Spinal cord (tissue), 10 donors: ENCODE results near the gene FOXP1. TPM values are rescaled to one million over a fixed set of nuclear protein-coding genes. Genes with fewer than 3 reads are reported as not detected.
A peak's percentile ranks its signal among the peaks of the same experiment; 100 is the strongest.

Source experiments
- DNase-seq, 6 donors: peaks; one replicate each; pipeline versions ENCODE4 v3.0.0 to v3.0.0-alpha.2; 2013 to 2015; ENCODE audit warnings: low spot score in 6 of 6, low read depth in 4 of 6
- H3K27ac ChIP-seq: one replicate; pipeline ENCODE4 v1.5.1; 2013; ENCODE audit warnings: low read depth, low read length, control low read depth
- H3K27me3 ChIP-seq: one replicate; pipeline ENCODE4 v1.6.1; 2013; ENCODE audit warnings: low read length; ENCODE audit not compliant: control insufficient read depth, insufficient read depth
- H3K36me3 ChIP-seq: one replicate; pipeline ENCODE4 v1.6.1; 2013; ENCODE audit warnings: low read length; ENCODE audit not compliant: control insufficient read depth, insufficient read depth
- H3K4me1 ChIP-seq: one replicate; pipeline ENCODE4 v1.6.1; 2013; ENCODE audit warnings: low read length; ENCODE audit not compliant: control insufficient read depth, insufficient read depth
- H3K4me3 ChIP-seq: one replicate; pipeline ENCODE4 v1.5.1; 2013; ENCODE audit warnings: low read depth, low read length, control low read depth
- H3K9me3 ChIP-seq: one replicate; pipeline ENCODE4 v1.6.1; 2013; ENCODE audit warnings: low read length; ENCODE audit not compliant: control insufficient read depth, insufficient read depth
- WGBS: methylation state at CpG from one replicate; pipeline ENCODE4 v1.1.5; 2013; ENCODE audit warnings: missing lambda C conversion rate; ENCODE audit not compliant: insufficient coverage; 5-methylcytosine and 5-hydroxymethylcytosine counted together
- polyA plus RNA-seq, 2 donors: library from polyadenylated mRNA; unstranded; fragments of 120-200 nt; gene quantifications; one replicate each; pipeline ENCODE4 v1.2.1, GENCODE V29; 2013; ENCODE audit not compliant: insufficient read length in 2 of 2
- total RNA-seq, 2 donors: library from RNA; depleted of rRNA in 1 of 2; stranded (reverse); fragments of 120-200 nt in 1 of 2; fragments of >200 nt in 1 of 2; gene quantifications; one replicate each; pipeline versions ENCODE4 v1.2.3 to v1.2.4, GENCODE V29; 2013 to 2014
- donor health status: healthy.

The FOXP1 gene
- total and polyA plus RNA-seq, 4 donors, result 27.4 to 118 (median 66.1) TPM

GRCh38 chr3:71464613-71465012 is 118.9 kb downstream of the FOXP1 start:
- Histone ChIP-seq H3K27ac (no peak overlapping the region), H3K4me1 (no peaks in the 10 kb centered on the region), H3K4me3 (no peak overlapping the region), H3K9me3 (no peaks in the 10 kb centered on the region), H3K36me3 (no peaks in the 10 kb centered on the region), H3K27me3 (no peaks in the 10 kb centered on the region)
- no peak for DNase-seq
- 100% methylated on average over 1 of the region's 2 CpGs for WGBS

GRCh38 chr3:71463617-71464016 is 119.9 kb downstream of the FOXP1 start:
- Histone ChIP-seq H3K4me3 (no peak overlapping the region), H3K4me1 (no peaks in the 10 kb centered on the region), H3K27me3 (no peaks in the 10 kb centered on the region), H3K36me3 (no peaks in the 10 kb centered on the region), H3K9me3 (no peaks in the 10 kb centered on the region), H3K27ac (no peak overlapping the region)
- DNase-seq, result no peak
- 65% methylated on average over 2 of the region's 3 CpGs for WGBS

GRCh38 chr3:71462586-71462985 is 120.9 kb downstream of the FOXP1 start:
- no peak overlapping the region for H3K27ac ChIP-seq
- 89% methylated on average over 5 of the region's 7 CpGs for WGBS
- no peaks in the 10 kb centered on the region for H3K4me1 ChIP-seq
- H3K27me3 ChIP-seq, result no peaks in the 10 kb centered on the region
- no peak overlapping the region for H3K4me3 ChIP-seq
- no peaks in the 10 kb centered on the region for H3K36me3 ChIP-seq
- H3K9me3 ChIP-seq, result no peaks in the 10 kb centered on the region
- DNase-seq, result no peak

DNA sequence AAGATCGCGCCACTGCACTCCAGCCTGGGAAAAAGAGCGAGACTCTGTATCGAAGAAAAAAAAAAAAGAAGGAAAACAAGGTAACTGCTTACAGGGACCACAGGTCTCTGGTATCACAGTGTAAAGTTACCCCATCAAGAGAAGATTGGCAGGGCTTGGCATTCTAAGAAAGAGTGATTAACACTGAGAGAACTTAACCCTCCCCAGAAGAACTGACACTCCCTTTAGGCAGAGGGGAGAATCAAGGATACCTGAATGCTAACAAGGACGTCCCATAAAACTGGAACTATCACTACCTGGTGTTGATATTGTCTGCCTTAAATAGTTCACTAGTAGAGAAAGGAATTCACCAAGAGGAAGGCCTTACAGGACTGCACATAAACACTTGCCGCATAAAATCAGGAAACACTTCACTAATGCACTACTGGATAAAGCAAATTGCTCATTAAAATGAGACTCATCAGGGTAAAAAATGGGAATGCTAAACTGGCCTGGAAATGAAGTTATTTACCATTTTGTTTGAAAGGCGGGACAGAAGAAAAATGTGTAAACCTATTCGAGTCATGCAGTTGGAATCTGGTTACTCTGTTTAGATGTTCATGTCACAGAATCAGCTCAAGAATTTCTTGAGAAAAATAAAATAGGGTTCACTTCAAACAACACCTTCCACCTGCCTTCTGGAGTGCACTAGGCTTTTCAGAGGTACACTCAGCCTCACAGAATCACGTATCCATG is 121.6 kb downstream of the FOXP1 start:
- WGBS, result 97% methylated on average over 5 of the region's 9 CpGs
- DNase-seq, result no peak
- Histone ChIP-seq H3K36me3 (no peaks in the 10 kb centered on the region), H3K27me3 (no peaks in the 10 kb centered on the region), H3K9me3 (no peaks in the 10 kb centered on the region), H3K4me1 (no peaks in the 10 kb centered on the region), H3K4me3 (no peak overlapping the region), H3K27ac (no peak overlapping the region)

GRCh38 chr3:71461114-71461513 is 122.4 kb downstream of the FOXP1 start:
- no peaks in the 10 kb centered on the region for H3K9me3 ChIP-seq
- no peak overlapping the region for H3K27ac ChIP-seq
- no peak for DNase-seq
- no peaks in the 10 kb centered on the region for H3K27me3 ChIP-seq
- no peaks in the 10 kb centered on the region for H3K4me1 ChIP-seq
- no peak overlapping the region for H3K4me3 ChIP-seq
- 87% methylated on average over 5 of the region's 9 CpGs for WGBS
- H3K36me3 ChIP-seq, result no peaks in the 10 kb centered on the region

GRCh38 chr3:71458895-71459294 is 124.6 kb downstream of the FOXP1 start:
- Histone ChIP-seq H3K9me3 (no peaks in the 10 kb centered on the region), H3K4me3 (no peak overlapping the region), H3K4me1 (no peaks in the 10 kb centered on the region), H3K36me3 (no peaks in the 10 kb centered on the region), H3K27me3 (no peaks in the 10 kb centered on the region), H3K27ac (no peak overlapping the region)
- no CpG with 5 or more reads among the region's 1 CpG for WGBS
- DNase-seq, result no peak

- H3K4me3 ChIP-seq, result no peak overlapping the region
- H3K9me3 ChIP-seq, result no peaks in the 10 kb centered on the region
- no peaks in the 10 kb centered on the region for H3K27me3 ChIP-seq
- H3K27ac ChIP-seq, result no peak overlapping the region
- WGBS, result no CpG with 5 or more reads among the region's 1 CpG
- DNase-seq, result no peak
- H3K36me3 ChIP-seq, result no peaks in the 10 kb centered on the region
- no peaks in the 10 kb centered on the region for H3K4me1 ChIP-seq
Observed at GRCh38 chr3:71456826-71457225, 126.7 kb downstream of the FOXP1 start.

- Histone ChIP-seq H3K4me3 (no peak overlapping the region), H3K9me3 (no peaks in the 10 kb centered on the region), H3K27me3 (no peaks in the 10 kb centered on the region), H3K27ac (peak overlapping the region; percentile 6), H3K4me1 (no peaks in the 10 kb centered on the region), H3K36me3 (no peaks in the 10 kb centered on the region)
- DNase-seq, result no peak
- 100% methylated on average over 1 of the region's 4 CpGs for WGBS
Observed at GRCh38 chr3:71456156-71456555, 127.4 kb downstream of the FOXP1 start.

DNA sequence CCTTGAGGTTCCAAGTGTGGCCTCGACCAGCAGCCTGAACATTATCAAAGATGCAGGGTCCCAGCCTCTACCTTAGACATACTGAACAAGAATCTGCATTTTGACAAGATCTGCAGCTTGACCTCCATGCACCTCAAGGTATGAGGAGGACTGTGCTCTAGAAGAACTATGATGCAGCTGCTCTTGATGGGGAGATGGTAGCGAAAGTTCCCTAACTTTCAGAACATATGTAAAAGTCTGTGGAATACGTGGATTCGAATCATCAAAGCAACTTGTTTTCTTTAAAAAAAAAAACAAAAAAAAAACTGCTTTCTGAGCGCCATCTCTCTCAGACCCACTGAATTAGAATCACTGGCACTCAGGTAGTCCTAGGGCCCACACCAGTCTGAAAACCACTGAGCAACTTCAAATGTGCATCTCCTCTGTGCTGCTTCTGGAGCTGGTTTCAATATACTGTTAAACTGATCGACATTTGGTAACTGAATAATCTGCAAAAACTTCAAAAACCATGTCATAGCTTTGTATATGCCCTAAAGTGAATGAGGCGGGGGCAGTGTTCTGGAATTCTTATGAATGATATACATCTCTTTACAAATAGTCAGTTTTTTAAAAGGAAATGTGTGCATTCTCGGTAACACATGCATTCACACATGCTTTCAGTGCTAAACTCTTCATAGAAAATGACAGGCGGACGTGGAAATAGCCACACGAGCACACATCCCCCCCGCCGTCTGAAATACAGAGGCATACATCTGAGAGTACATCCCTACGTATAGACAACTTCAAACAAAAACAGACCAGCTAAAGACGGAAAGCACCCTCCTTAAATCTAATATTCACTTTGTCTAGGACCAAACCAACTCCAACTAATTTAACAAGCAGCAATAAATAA is 128.8 kb downstream of the FOXP1 start:
- Histone ChIP-seq H3K4me3 (no peak overlapping the region), H3K27ac (no peak overlapping the region), H3K36me3 (no peaks in the 10 kb centered on the region), H3K27me3 (no peaks in the 10 kb centered on the region), H3K4me1 (no peaks in the 10 kb centered on the region), H3K9me3 (no peaks in the 10 kb centered on the region)
- 82% methylated on average over 10 of the region's 15 CpGs for WGBS
- no peak for DNase-seq
